GM23248 (cell line): ENCODE data around the gene ANKRD16. TPM values are rescaled to one million over a fixed set of nuclear protein-coding genes. Genes with fewer than 3 reads are reported as not detected.

ENCODE experiments used
- DNase-seq: peaks from one replicate; pipeline ENCODE4 v3.0.0-alpha.2; 2015
- H2AFZ ChIP-seq: fragments of 200-600 bp; sonication (generic); 2 replicates; pipeline ENCODE4 v1.6.1; 2016; ENCODE audit warnings: antibody characterized with exemption
- H3F3A ChIP-seq: fragments of 200-600 bp; sonication (generic); 2 replicates; pipeline ENCODE4 v1.6.1; 2016; ENCODE audit warnings: mild to moderate bottlenecking, antibody characterized with exemption, mixed run types; ENCODE audit not compliant: insufficient read depth
- H3K27ac ChIP-seq: fragments of 200-600 bp; sonication (generic); 2 replicates; pipeline ENCODE4 v1.5.1; 2016; ENCODE audit warnings: mild to moderate bottlenecking
- H3K27me3 ChIP-seq: fragments of 200-600 bp; sonication (generic); replicated peaks from 2 replicates; pipeline ENCODE4 v1.6.1; 2016; ENCODE audit warnings: mild to moderate bottlenecking; ENCODE audit not compliant: insufficient read depth
- H3K36me3 ChIP-seq: fragments of 200-600 bp; sonication (generic); 2 replicates; pipeline ENCODE4 v1.6.1; 2016; ENCODE audit warnings: low read depth, mild to moderate bottlenecking
- H3K4me1 ChIP-seq: fragments of 200-600 bp; sonication (generic); 2 replicates; pipeline ENCODE4 v1.6.1; 2016; ENCODE audit warnings: mild to moderate bottlenecking; ENCODE audit not compliant: insufficient read depth
- H3K4me2 ChIP-seq: fragments of 200-600 bp; sonication (generic); one replicate; pipeline ENCODE4 v1.6.1; 2016; ENCODE audit warnings: mild to moderate bottlenecking; ENCODE audit not compliant: unreplicated experiment
- H3K4me3 ChIP-seq: fragments of 200-600 bp; sonication (generic); 2 replicates; pipeline ENCODE4 v1.5.1; 2016; ENCODE audit warnings: mild to moderate bottlenecking
- H3K79me2 ChIP-seq: fragments of 200-600 bp; sonication (generic); 2 replicates; pipeline ENCODE4 v1.6.1; 2016; ENCODE audit warnings: mild to moderate bottlenecking; ENCODE audit not compliant: insufficient read depth
- H3K9ac ChIP-seq: fragments of 200-600 bp; sonication (generic); 2 replicates; pipeline ENCODE4 v1.6.1; 2016; ENCODE audit warnings: mild to moderate bottlenecking
- H3K9me2 ChIP-seq: fragments of 200-600 bp; sonication (generic); 2 replicates; pipeline ENCODE4 v1.6.1; 2016; ENCODE audit warnings: mixed run types, mild to moderate bottlenecking, moderate library complexity; ENCODE audit not compliant: insufficient read depth
- H3K9me3 ChIP-seq: fragments of 200-600 bp; sonication (generic); one replicate; pipeline ENCODE4 v1.6.1; 2017; ENCODE audit warnings: low read depth
- H4K20me1 ChIP-seq: fragments of 200-600 bp; sonication (generic); 2 replicates; pipeline ENCODE4 v1.6.0; 2016; ENCODE audit not compliant: insufficient read depth
- EZH2 ChIP-seq: fragments of 200-600 bp; sonication (generic); IDR thresholded peaks from 2 replicates; pipeline ENCODE4 v1.6.1; 2018; ENCODE audit warnings: antibody characterized with exemption, mild to moderate bottlenecking; ENCODE audit not compliant: insufficient read depth, poor library complexity, severe bottlenecking
- EZH2phosphoT487 ChIP-seq: fragments of 200-600 bp; sonication (generic); IDR thresholded peaks from 2 replicates; pipeline ENCODE4 v1.6.1; 2018; ENCODE audit warnings: antibody characterized with exemption, moderate library complexity, mild to moderate bottlenecking, low read depth; ENCODE audit not compliant: insufficient read depth
- WGBS, 2 experiments: methylation state at CpG; one replicate each; pipeline ENCODE4 v1.1.6; 2015 to 2017; ENCODE audit warnings: low lambda C conversion rate in 2 of 2, low coverage in 1 of 2; ENCODE audit errors: missing lambda C conversion rate in 2 of 2; 5-methylcytosine and 5-hydroxymethylcytosine counted together
- in situ Hi-C: fragments of 300-500 bp; cut with MboI; formaldehyde crosslinking; loops from 2 replicates; pipeline ENCODE4 v1.15.0; 2020
- polyA plus RNA-seq: library from polyadenylated mRNA; unstranded; fragments of >200 nt; fragmentation: Nextera tagmentation; extraction: Ambion mirVana; gene quantifications from 2 replicates; pipeline ENCODE4 v1.2.1, GENCODE V29; 2016
- total RNA-seq: library from RNA; depleted of rRNA; stranded (reverse); fragments of >200 nt; shearing (Covaris generic); gene quantifications from 2 replicates; pipeline ENCODE4 v1.2.3, GENCODE V29; 2014

ANKRD16 gene
- total and polyA plus RNA-seq, 2 experiments from 2014 or later = 2.7 to 5.4 TPM

DNA sequence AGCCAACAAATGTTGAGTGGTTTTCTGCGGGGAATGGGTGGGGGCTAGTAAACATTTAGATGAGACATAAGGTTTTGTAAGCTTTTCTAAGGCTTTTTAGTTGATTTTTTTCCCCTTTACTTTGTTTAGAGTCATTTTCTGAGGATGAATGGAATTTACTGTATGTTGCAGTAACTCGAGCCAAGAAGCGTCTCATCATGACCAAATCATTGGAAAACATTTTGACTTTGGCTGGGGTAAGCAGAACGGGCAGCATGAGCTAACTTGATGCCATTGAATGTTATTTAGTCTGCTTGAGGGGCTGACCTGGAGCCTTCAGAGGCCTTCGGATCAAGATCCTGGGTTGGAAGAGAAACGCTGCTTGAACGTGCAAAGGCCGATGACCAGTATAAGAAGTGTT, 37.6 kb upstream of the ANKRD16 start:
- Histone ChIP-seq H4K20me1 (no peaks in the 10 kb centered on the region), H3K27ac (peak overlapping the region; percentile 89), H3K27me3 (no peaks in the 10 kb centered on the region), H3K9me2 (no peaks in the 10 kb centered on the region), H3K4me3 (peak overlapping the region; percentile 45), H3K9me3 (no peaks in the 10 kb centered on the region), H3K9ac (peak overlapping the region; percentile 70), H3K36me3 (peaks cover 35% of the 10 kb centered on the region), H2AFZ (peak overlapping the region; percentile 45), H3F3A (peaks cover 29% of the 10 kb centered on the region), H3K4me2 (peak overlapping the region; percentile 48), H3K4me1 (peaks cover 14% of the 10 kb centered on the region), H3K79me2 (no peaks in the 10 kb centered on the region; the same call in 1 of the 2 replicates)
- TF ChIP-seq EZH2phosphoT487 (no peak), EZH2 (no peak)
- peak; percentile 95 for DNase-seq
- 6 to 10% methylated on average over 8 of the region's 8 CpGs for WGBS, 2 experiments
- in situ Hi-C loops = no loop called here

DNA sequence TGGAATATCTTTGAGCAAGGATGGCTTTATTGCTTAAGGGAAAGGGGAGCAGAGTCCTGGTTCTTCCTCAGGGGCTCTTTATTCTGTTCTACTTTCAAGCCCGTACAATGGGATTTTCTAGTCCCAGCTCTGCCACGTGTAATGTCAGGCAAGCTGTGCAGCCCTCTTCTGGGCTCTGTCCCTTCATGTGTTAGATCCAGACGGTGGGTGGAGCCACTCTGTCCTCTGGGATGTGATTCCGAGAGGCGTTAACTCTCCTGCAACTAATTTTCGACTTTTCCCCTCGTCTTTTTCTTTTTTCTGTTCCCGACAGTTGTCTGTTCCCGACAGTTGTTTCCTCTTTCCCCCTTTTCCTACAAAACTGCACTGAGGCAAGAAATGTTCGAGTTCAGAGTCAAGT, 35.2 kb upstream of the ANKRD16 start:
- in situ Hi-C loops = no loop called here
- no peaks in the 10 kb centered on the region for H3K9me3 ChIP-seq
- 42 to 45% methylated on average over 10 of the region's 10 CpGs for WGBS, 2 experiments

GRCh38 chr10:5921746-5922145, 32.1 kb upstream of the ANKRD16 start:
- no peak for DNase-seq
- 88% methylated on average over 5 of the region's 5 CpGs for WGBS, 2 experiments
- Histone ChIP-seq H3K4me1 (peaks cover 5% of the 10 kb centered on the region), H3K9me2 (no peaks in the 10 kb centered on the region), H3K9me3 (no peaks in the 10 kb centered on the region), H4K20me1 (no peaks in the 10 kb centered on the region), H3K4me3 (no peak overlapping the region), H3K9ac (no peak overlapping the region), H3K36me3 (peaks cover 42% of the 10 kb centered on the region), H3K27ac (no peak overlapping the region), H3K4me2 (no peak overlapping the region), H2AFZ (no peak overlapping the region), H3K27me3 (no peaks in the 10 kb centered on the region), H3K79me2 (no peaks in the 10 kb centered on the region), H3F3A (peaks cover 6% of the 10 kb centered on the region)
- no peak for TF ChIP-seq EZH2phosphoT487
- TF ChIP-seq EZH2 = no peak
- in situ Hi-C loops = no loop called here

More for the DNA sequence above, 35.2 kb upstream of the ANKRD16 start:
- peaks cover 29% of the 10 kb centered on the region for H3F3A ChIP-seq
- H3K9me2 ChIP-seq = no peaks in the 10 kb centered on the region
- peaks cover 33% of the 10 kb centered on the region for H3K36me3 ChIP-seq
- no peak overlapping the region for H3K27ac ChIP-seq
- H2AFZ ChIP-seq = no peak overlapping the region
- TF ChIP-seq EZH2 (no peak), EZH2phosphoT487 (no peak)
- no peaks in the 10 kb centered on the region for H4K20me1 ChIP-seq
- H3K9ac ChIP-seq = no peak overlapping the region
- no peak for DNase-seq
- H3K4me3 ChIP-seq = no peak overlapping the region
- no peak overlapping the region for H3K4me2 ChIP-seq
- H3K27me3 ChIP-seq = no peaks in the 10 kb centered on the region
- peaks cover 14% of the 10 kb centered on the region for H3K4me1 ChIP-seq
- H3K79me2 ChIP-seq = no peaks in the 10 kb centered on the region

- peaks cover 51% of the 10 kb centered on the region for H3K36me3 ChIP-seq
- no peak overlapping the region for H3K4me2 ChIP-seq
- in situ Hi-C loops = no loop called here
- H3F3A ChIP-seq = no peaks in the 10 kb centered on the region
- DNase-seq = no peak
- no peak overlapping the region for H3K27ac ChIP-seq
- no peaks in the 10 kb centered on the region for H3K9me3 ChIP-seq
- 88 to 89% methylated on average over 7 of the region's 7 CpGs for WGBS, 2 experiments
- H2AFZ ChIP-seq = no peak overlapping the region
- no peaks in the 10 kb centered on the region for H3K4me1 ChIP-seq
- H3K79me2 ChIP-seq = no peaks in the 10 kb centered on the region
- H3K27me3 ChIP-seq = no peaks in the 10 kb centered on the region
- no peak overlapping the region for H3K9ac ChIP-seq
- H3K4me3 ChIP-seq = no peak overlapping the region
- no peaks in the 10 kb centered on the region for H3K9me2 ChIP-seq
- no peaks in the 10 kb centered on the region for H4K20me1 ChIP-seq
- TF ChIP-seq EZH2phosphoT487 = no peak
- TF ChIP-seq EZH2 = no peak
Measured at GRCh38 chr10:5919568-5919967, 29.9 kb upstream of the ANKRD16 start.

DNA sequence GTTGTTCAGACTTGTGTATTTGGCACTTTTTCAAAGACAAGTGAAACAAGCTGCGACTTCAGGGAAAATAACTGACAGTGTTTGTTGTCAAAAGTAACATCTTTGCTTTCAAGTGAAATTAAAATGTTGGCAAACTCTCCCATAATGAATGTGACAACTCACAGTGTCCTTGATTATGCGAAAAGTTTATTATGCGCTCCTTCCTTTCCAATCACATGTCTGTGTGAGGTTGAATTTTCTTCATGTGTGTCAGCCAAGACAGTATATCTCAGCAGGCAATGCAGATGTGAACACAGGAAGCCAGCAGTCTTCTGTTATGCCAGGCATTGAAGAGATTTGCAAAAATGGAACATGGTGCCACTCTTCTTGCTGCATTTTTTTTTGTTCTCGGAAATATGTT, 29.1 kb upstream of the ANKRD16 start:
- H3K36me3 ChIP-seq = peaks cover 57% of the 10 kb centered on the region
- H3K79me2 ChIP-seq = no peaks in the 10 kb centered on the region
- no peak for DNase-seq
- no peak overlapping the region for H3K27ac ChIP-seq
- H3K27me3 ChIP-seq = no peaks in the 10 kb centered on the region
- H3K9me2 ChIP-seq = no peaks in the 10 kb centered on the region
- in situ Hi-C loops = no loop called here
- no peak overlapping the region for H3K4me2 ChIP-seq
- H3K9ac ChIP-seq = no peak overlapping the region
- no peaks in the 10 kb centered on the region for H3F3A ChIP-seq
- H3K4me3 ChIP-seq = no peak overlapping the region
- H4K20me1 ChIP-seq = no peaks in the 10 kb centered on the region
- no peak overlapping the region for H2AFZ ChIP-seq
- TF ChIP-seq EZH2 (no peak), EZH2phosphoT487 (no peak)
- no peaks in the 10 kb centered on the region for H3K4me1 ChIP-seq
- H3K9me3 ChIP-seq = no peaks in the 10 kb centered on the region
- 85 to 91% methylated on average over 4 of the region's 4 CpGs for WGBS, 2 experiments
